Inflammatory macrophage (primary cell): ENCODE measurements around the gene BCKDK.
A peak's percentile ranks its signal among the peaks of the same experiment; 100 is the strongest.

ENCODE experiments used
- DNase-seq, 2 donors: peaks; one replicate each; pipeline ENCODE4 v3.0.0-alpha.2; 2020 to 2022
- total RNA-seq, 18 experiments: gene quantifications; one replicate each; lab custom pipeline; 2026; ENCODE audit warnings: mixed read lengths in 6 of 18, inconsistent platforms in 2 of 18; lab: John Stamatoyannopoulos, UW

Gene BCKDK
- total RNA-seq, result 30.6 to 85.4 (median 60.2) reads per million in 18 experiments

GRCh38 chr16:31108035-31108793 lies at the start of gene BCKDK:
BCKDK (plus strand) TSS chr16:31108386; CDS start chr16:31109224, 838 bp downstream.
- DNase-seq, result peak; percentile 77 to 89

- DNase-seq, result no peak
Measured at GRCh38 chr16:31061126-31061812, 46.9 kb upstream of the BCKDK start.

- no peak for DNase-seq
Measured at GRCh38 chr16:31061813-31062440, 46.3 kb upstream of the BCKDK start.

- no peak for DNase-seq
Measured at GRCh38 chr16:31063495-31063842, 44.7 kb upstream of the BCKDK start.

GRCh38 chr16:31063843-31064611 lies 44.2 kb upstream of the BCKDK start:
- DNase-seq, result no peak

GRCh38 chr16:31064882-31065461 lies 43.2 kb upstream of the BCKDK start:
- DNase-seq, result no peak

- no peak for DNase-seq
Measured at GRCh38 chr16:31067342-31067741, 40.8 kb upstream of the BCKDK start.

GRCh38 chr16:31071861-31072260 lies 36.3 kb upstream of the BCKDK start:
- peak in 1 of 2 donors; percentile 37 for DNase-seq

- peak in 1 of 2 donors; percentile 40 for DNase-seq
Measured at GRCh38 chr16:31072540-31073141, 35.5 kb upstream of the BCKDK start.

GRCh38 chr16:31073142-31073969 lies 34.8 kb upstream of the BCKDK start:
- DNase-seq, result peak; percentile 88 to 93

GRCh38 chr16:31073970-31074813 lies 34.0 kb upstream of the BCKDK start, which contains the start of the genes ZNF646 and ZNF668:
ZNF646 (plus strand) TSS chr16:31074422; CDS start chr16:31076325, 1,903 bp downstream.
ZNF668 (minus strand) TSS chr16:31074240; CDS start chr16:31064459, 9,781 bp downstream.
- DNase-seq, result peak; percentile 100

GRCh38 chr16:31074814-31075183 lies 33.4 kb upstream of the BCKDK start:
- no peak for DNase-seq

GRCh38 chr16:31076319-31076718 lies 31.9 kb upstream of the BCKDK start:
- DNase-seq, result no peak

GRCh38 chr16:31077024-31077423 lies 31.2 kb upstream of the BCKDK start:
- DNase-seq, result no peak

GRCh38 chr16:31077592-31078396 lies 30.4 kb upstream of the BCKDK start:
- DNase-seq, result no peak

GRCh38 chr16:31078597-31079341 lies 29.4 kb upstream of the BCKDK start:
- no peak for DNase-seq

- peak; percentile 44 to 68 for DNase-seq
Measured at GRCh38 chr16:31079342-31079944, 28.7 kb upstream of the BCKDK start.
